Lower leg skin (tissue), 4 donors: ENCODE measurements around the gene ZFAND2A. TPM values are rescaled to one million over a fixed set of nuclear protein-coding genes. Genes with fewer than 3 reads are reported as not detected.

ENCODE experiments used
- DNase-seq, 2 donors: peaks; one replicate each; pipeline ENCODE4 v3.0.0-alpha.2; 2019; ENCODE audit warnings: low spot score in 2 of 2
- H3K4me3 ChIP-seq: fragments of 200-600 bp; sonication (generic); 2 replicates; pipeline ENCODE4 v1.5.1; 2017; ENCODE audit warnings: mild to moderate bottlenecking, low read depth; ENCODE audit not compliant: poor library complexity, severe bottlenecking
- POLR2A ChIP-seq, 2 donors: fragments of 450-650 bp; IDR thresholded peaks; one replicate each; pipeline ENCODE4 v1.6.1; 2016 to 2017; ENCODE audit warnings: antibody characterized with exemption in 2 of 2, mild to moderate bottlenecking in 1 of 2, moderate library complexity in 1 of 2
- WGBS, 2 donors: methylation state at CpG; one replicate each; pipeline ENCODE4 v1.1.5; 2018; 5-methylcytosine and 5-hydroxymethylcytosine counted together
- intact Hi-C: fragments of 100-400 bp; cut with DNase I; formaldehyde crosslinking; loops from one replicate; pipeline ENCODE4 v1.15.0; 2023; ENCODE audit warnings: low total_unique reads
- total RNA-seq, 4 donors: library from RNA; depleted of rRNA; stranded (reverse); fragments of >200 nt; gene quantifications; one replicate each; pipeline ENCODE4 v1.1.0, GENCODE V29; 2016
- TF ChIP-seq, protein P1 (sequence below), 3 donors: fragments of 450-650 bp; IDR thresholded peaks; one replicate each; pipeline ENCODE4 v1.5.1; 2016; ENCODE audit warnings: antibody characterized with exemption in 3 of 3, mild to moderate bottlenecking in 3 of 3, moderate library complexity in 2 of 3

The ZFAND2A gene
- total RNA-seq, 4 donors from 2014 or later = 9.4 to 26.0 (median 22.8) TPM

- H3K4me3 ChIP-seq = no peak overlapping the region
- TF ChIP-seq POLR2A (IDR thresholded peaks at IDR 0.05) = no peak
- TF ChIP-seq, protein P1, sequence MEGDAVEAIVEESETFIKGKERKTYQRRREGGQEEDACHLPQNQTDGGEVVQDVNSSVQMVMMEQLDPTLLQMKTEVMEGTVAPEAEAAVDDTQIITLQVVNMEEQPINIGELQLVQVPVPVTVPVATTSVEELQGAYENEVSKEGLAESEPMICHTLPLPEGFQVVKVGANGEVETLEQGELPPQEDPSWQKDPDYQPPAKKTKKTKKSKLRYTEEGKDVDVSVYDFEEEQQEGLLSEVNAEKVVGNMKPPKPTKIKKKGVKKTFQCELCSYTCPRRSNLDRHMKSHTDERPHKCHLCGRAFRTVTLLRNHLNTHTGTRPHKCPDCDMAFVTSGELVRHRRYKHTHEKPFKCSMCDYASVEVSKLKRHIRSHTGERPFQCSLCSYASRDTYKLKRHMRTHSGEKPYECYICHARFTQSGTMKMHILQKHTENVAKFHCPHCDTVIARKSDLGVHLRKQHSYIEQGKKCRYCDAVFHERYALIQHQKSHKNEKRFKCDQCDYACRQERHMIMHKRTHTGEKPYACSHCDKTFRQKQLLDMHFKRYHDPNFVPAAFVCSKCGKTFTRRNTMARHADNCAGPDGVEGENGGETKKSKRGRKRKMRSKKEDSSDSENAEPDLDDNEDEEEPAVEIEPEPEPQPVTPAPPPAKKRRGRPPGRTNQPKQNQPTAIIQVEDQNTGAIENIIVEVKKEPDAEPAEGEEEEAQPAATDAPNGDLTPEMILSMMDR (IDR thresholded peaks at IDR 0.05) = no peak
- 83 to 84% methylated on average over 2 of the region's 2 CpGs for WGBS, 2 donors
- intact Hi-C loops = no loop called here
- DNase-seq = no peak
These were observed 28.3 kb downstream of the ZFAND2A start for GRCh38 chr7:1131471-1132265.

DNA sequence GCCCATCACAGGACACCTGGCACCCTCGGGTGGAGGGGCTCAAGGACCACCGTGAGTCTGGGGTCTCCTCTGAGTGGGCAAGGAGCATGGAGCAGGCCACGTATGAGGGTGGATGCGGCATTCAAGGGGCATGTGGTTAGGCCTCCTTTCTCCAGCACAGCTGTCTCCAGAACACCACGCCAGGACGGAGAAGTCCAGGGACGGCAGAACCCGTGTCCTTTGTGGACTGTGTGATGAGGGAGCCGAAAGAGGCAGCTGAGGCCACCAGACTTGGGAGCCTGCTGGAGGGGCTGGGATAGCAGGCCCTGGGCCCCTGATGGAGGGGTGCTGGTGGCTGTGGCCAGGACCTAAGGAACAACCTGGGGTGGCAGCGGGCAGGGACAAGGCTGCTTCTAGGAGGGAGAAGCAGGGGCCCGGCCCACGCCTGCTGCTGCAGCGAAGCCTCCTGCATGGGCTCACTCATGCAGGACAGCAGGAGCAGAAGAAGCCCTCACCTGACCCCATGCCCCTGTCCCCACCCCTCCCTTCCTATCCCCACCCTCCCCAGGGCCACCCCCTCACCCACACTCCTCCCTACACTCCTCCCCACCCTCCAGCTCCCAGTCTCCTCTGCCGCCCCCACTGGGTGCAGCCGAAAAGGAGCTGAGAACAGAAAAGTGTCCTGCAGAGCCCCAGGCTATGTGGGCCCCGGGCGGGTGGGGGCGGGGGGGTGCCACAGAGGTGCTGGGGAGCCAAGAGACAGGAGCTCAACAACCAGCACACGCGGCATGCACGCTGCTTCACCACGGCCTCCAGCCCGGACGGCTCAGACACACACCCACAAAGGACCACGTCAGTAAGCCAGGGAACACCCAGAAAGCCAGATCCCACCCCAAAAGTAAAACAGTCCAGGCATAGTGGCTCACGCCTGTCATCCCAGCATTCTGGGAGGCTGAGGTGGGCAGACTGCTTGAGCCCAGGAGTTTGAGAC is 29.7 kb downstream of the ZFAND2A start:
- 91 to 94% methylated on average over 25 to 26 of the region's 26 CpGs for WGBS, 2 donors
- DNase-seq = no peak
- H3K4me3 ChIP-seq = no peak overlapping the region
- TF ChIP-seq POLR2A (IDR thresholded peaks at IDR 0.05) = no peak
- TF ChIP-seq, protein P1 (IDR thresholded peaks at IDR 0.05) = no peak
- intact Hi-C loops = no loop called here

DNA sequence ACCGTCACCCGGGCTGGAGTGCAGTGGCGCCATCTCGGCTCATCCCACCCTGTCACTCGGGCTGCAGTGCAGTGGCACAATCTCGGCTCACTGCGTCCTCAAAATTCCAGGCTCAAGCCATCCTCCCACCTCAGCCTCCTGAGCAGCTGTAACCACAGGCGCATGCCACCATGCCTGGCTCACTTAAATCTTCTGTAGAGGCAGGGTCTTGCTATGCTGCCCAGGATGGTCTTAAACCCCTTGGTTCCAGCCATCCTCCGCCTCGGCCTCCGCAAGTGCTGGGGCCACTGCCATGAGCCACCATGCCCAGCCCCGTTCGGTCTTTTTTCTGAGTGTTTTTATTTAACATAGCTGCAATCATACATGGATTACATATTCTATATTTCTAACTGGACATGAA is 30.6 kb downstream of the ZFAND2A start:
- H3K4me3 ChIP-seq = no peak overlapping the region
- WGBS, 2 donors = 92 to 95% methylated on average over 13 of the region's 13 CpGs
- DNase-seq = no peak
- TF ChIP-seq, protein P1 (IDR thresholded peaks at IDR 0.05) = no peak
- intact Hi-C loops = no loop called here

GRCh38 chr7:1127001-1127400 is 33.0 kb downstream of the ZFAND2A start:
- WGBS, 2 donors = 92 to 93% methylated on average over 7 of the region's 7 CpGs
- intact Hi-C loops = no loop called here
- no peak overlapping the region for H3K4me3 ChIP-seq
- no peak for DNase-seq
- TF ChIP-seq POLR2A (IDR thresholded peaks at IDR 0.05) = no peak
- TF ChIP-seq, protein P1 (IDR thresholded peaks at IDR 0.05) = no peak

DNA sequence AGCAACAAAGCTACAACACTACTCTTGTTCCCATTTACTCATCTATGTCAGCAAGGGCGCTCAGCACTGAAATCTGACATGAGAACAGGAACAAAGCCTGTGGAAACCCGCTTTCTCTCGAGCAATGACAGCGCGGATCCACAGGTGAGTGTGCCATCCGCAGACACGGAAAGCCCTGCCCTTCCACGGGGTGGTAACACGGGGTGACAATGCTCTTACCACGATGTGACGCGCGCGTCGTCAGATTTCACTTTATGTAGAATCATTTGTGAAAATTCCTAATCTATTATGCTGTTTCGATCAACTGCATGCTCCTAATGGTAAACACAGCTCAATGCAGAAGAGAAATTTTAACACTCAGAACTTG is 34.4 kb downstream of the ZFAND2A start:
- no peak overlapping the region for H3K4me3 ChIP-seq
- WGBS, 2 donors = 90 to 94% methylated on average over 16 of the region's 16 CpGs
- DNase-seq = no peak
- intact Hi-C loops = no loop called here
- TF ChIP-seq, protein P1 (IDR thresholded peaks at IDR 0.05) = no peak
- TF ChIP-seq POLR2A (IDR thresholded peaks at IDR 0.05) = no peak
